ENCODE measurements around the gene SOHLH1. TPM values are rescaled to one million over a fixed set of nuclear protein-coding genes. Genes with fewer than 3 reads are reported as not detected.

The SOHLH1 gene
- total RNA-seq, 1 experiment from 2014 or later, result not detected

GRCh38 chr9:135700525-135700924 is 1.2 kb upstream of the SOHLH1 start:
- no peak overlapping the region for H3K27ac Mint-ChIP-seq
- POLR2A ChIA-PET, result no interaction called here
- TF ChIP-seq SMAD4 (CRISPR knock-in tag; IDR thresholded peaks at IDR 0.05) (no peak), ZNF396 (CRISPR knock-in tag; IDR thresholded peaks at IDR 0.05; ENCODE audit: borderline replicate concordance) (no peak), TCF7 (CRISPR knock-in tag; IDR thresholded peaks at IDR 0.05; ENCODE audit: low read depth) (no peak), HMGA2 (CRISPR knock-in tag; IDR thresholded peaks at IDR 0.05) (no peak), AR (CRISPR knock-in tag; IDR thresholded peaks at IDR 0.05) (no peak), ERG (CRISPR knock-in tag; IDR thresholded peaks at IDR 0.05) (no peak), ZNF317 (CRISPR knock-in tag; IDR thresholded peaks at IDR 0.05; ENCODE audit: borderline replicate concordance, low read depth) (no peak), ZNF532 (CRISPR knock-in tag; IDR thresholded peaks at IDR 0.05; ENCODE audit: borderline replicate concordance) (no peak)
- TF ChIP-seq, protein P1, sequence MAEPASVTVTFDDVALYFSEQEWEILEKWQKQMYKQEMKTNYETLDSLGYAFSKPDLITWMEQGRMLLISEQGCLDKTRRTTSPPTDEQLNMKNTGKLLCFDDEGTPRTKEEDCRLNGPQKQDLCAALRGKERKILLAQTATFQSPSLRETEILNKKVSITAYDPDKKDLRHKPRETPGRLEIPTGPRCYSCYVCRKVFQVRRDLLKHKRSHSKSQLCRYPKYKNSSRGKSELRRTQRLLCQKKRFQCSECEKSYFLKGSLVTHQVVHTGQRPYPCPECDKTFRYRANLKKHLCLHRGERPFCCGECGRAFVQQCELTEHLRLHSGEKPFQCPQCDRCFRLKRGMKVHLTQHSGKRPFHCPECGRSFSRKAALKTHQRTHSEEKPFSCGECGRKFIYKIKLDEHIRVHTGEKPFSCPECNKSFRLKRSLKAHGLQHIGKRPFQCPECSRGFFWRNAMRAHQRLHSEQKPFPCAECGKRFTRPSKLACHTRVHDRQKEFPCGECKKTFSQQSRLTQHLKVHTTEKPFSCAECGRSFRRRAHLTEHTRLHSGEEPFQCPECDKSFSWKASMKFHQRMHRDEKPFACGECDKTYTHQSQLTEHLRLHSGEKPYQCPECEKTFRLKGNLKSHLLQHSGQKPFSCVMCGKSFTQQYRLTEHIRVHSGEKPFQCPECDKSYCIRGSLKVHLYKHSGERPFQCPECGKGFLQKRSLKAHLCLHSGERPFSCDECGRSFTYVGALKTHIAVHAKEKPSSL (CRISPR knock-in tag; conservative IDR thresholded peaks at IDR 0.05), result no peak
- H3K4me1 Mint-ChIP-seq, result peaks cover 2% of the 10 kb centered on the region; the same call in 1 of the 2 replicates
- H3K4me3 Mint-ChIP-seq, result no peak overlapping the region
- DNase-seq (ENCODE audit: low spot score) (no peak), ATAC-seq (no peak)
- H3K27me3 Mint-ChIP-seq (ENCODE audit: low read depth), result no peaks in the 10 kb centered on the region; the same call in 1 of the 2 replicates
- CTCF ChIA-PET, result interaction anchor here (1.0 kb wide), 1 partner anchor 14 kb away, joined by 3 read pairs; no protein-coding TSS in a partner anchor
- no peaks in the 10 kb centered on the region for H3K9me3 Mint-ChIP-seq
- no peaks in the 10 kb centered on the region for H3K36me3 Mint-ChIP-seq

DNA sequence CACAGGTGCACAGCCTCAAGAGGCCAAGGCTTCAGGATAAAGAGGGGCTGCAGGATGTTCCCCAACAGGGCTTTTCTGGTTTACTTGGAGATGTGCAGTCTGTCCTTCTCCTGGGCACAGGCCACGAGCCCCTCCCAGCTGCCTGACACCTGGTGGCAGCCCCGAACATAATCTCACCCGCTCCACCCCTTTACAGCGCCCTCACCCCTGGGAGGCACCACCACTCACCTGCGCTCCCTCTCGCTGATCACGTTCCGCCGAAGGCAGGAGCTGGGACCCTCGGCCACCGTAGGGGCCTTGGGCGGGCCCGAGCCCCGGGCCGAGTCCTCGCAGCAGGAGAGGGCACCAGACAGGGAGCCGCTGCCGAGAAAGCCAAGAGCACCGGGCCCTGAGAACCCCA is 514 bp downstream of the SOHLH1 start:
- Mint-ChIP-seq H3K27me3 (ENCODE audit: low read depth) (no peaks in the 10 kb centered on the region; the same call in 1 of the 2 replicates), H3K4me3 (no peak overlapping the region), H3K4me1 (peaks cover 2% of the 10 kb centered on the region; the same call in 1 of the 2 replicates), H3K36me3 (no peaks in the 10 kb centered on the region), H3K27ac (no peak overlapping the region), H3K9me3 (no peaks in the 10 kb centered on the region)
- ATAC-seq (peak; percentile 27; the same call in 1 of the 2 replicates), DNase-seq (ENCODE audit: low spot score) (peak; percentile 24)
- ChIA-PET POLR2A (no interaction called here), CTCF (interaction anchor here (1.0 kb wide), 1 partner anchor 118 kb away, joined by 3 read pairs; no protein-coding TSS in a partner anchor)
- TF ChIP-seq MYBL2 (CRISPR knock-in tag; IDR thresholded peaks at IDR 0.05) (no peak), CREB1 (CRISPR knock-in tag; IDR thresholded peaks at IDR 0.05) (no peak), ATF2 (CRISPR knock-in tag; IDR thresholded peaks at IDR 0.05; ENCODE audit: borderline replicate concordance, low read depth) (no peak), SOX15 (CRISPR knock-in tag; IDR thresholded peaks at IDR 0.05) (no peak), ATF3 (CRISPR knock-in tag; conservative IDR thresholded peaks at IDR 0.05) (no peak), CTCF (IDR thresholded peaks at IDR 0.05) (no peak)
- TF ChIP-seq, protein P2, sequence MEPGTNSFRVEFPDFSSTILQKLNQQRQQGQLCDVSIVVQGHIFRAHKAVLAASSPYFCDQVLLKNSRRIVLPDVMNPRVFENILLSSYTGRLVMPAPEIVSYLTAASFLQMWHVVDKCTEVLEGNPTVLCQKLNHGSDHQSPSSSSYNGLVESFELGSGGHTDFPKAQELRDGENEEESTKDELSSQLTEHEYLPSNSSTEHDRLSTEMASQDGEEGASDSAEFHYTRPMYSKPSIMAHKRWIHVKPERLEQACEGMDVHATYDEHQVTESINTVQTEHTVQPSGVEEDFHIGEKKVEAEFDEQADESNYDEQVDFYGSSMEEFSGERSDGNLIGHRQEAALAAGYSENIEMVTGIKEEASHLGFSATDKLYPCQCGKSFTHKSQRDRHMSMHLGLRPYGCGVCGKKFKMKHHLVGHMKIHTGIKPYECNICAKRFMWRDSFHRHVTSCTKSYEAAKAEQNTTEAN (CRISPR knock-in tag; IDR thresholded peaks at IDR 0.05), result no peak
- TF ChIP-seq, protein P3, sequence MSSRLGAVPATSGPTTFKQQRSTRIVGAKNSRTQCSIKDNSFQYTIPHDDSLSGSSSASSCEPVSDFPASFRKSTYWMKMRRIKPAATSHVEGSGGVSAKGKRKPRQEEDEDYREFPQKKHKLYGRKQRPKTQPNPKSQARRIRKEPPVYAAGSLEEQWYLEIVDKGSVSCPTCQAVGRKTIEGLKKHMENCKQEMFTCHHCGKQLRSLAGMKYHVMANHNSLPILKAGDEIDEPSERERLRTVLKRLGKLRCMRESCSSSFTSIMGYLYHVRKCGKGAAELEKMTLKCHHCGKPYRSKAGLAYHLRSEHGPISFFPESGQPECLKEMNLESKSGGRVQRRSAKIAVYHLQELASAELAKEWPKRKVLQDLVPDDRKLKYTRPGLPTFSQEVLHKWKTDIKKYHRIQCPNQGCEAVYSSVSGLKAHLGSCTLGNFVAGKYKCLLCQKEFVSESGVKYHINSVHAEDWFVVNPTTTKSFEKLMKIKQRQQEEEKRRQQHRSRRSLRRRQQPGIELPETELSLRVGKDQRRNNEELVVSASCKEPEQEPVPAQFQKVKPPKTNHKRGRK (CRISPR knock-in tag; IDR thresholded peaks at IDR 0.05; ENCODE audit: borderline replicate concordance), result no peak

Measured in WTC11 (cell line).